C4-2B (cell line): ENCODE data around the gene FUNDC2.

ENCODE experiments used
- H3K27ac ChIP-seq: fragments of 450-650 bp; 2 replicates; pipeline ENCODE4 v1.5.1; 2017
- ZFX ChIP-seq: fragments of 450-650 bp; IDR thresholded peaks from 2 replicates; pipeline ENCODE4 v1.6.1; 2017
- TF ChIP-seq, protein P1 (sequence below): fragments of 450-650 bp; conservative IDR thresholded peaks from 2 replicates; pipeline ENCODE4 v1.5.1; 2017; ENCODE audit warnings: mild to moderate bottlenecking

FUNDC2 gene, protein sequence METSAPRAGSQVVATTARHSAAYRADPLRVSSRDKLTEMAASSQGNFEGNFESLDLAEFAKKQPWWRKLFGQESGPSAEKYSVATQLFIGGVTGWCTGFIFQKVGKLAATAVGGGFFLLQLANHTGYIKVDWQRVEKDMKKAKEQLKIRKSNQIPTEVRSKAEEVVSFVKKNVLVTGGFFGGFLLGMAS

DNA sequence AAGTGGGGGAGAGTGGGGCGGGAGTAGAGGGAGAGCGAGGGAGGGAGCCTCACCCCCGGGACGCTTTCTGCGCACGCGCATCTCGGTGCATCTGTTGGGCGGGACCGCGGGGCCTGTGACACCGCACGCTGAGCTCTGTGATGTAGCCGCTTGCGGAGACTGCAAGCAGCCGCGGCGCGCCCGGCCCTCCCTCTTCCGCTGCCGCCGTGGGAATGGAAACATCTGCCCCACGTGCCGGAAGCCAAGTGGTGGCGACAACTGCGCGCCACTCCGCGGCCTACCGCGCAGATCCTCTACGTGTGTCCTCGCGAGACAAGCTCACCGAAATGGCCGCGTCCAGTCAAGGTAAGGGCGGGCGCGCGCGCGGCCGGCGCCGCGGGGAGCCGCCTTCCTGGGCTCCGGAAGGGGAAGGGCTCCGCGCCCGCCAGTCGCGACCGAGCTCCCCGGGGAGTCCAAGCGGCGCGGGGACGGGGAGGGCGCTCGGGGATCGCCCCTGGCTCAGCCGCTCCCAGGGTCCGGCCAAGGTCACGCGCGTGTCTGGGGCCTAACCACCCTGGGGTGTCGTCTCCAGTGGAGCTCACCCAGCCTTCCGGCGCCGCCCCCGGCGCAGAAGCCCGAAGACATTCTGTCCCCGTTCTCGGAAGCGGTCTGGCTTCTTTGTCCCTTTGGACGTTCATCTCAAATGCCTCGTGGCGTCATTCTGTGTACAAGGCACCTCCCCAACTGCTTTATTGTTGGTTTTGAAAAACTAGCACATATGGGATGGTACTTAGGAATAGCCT, at the start of gene FUNDC2:
FUNDC2 (plus strand) TSS at position 118 of the 782 bp plus-strand sequence; CDS start at position 213, 95 bp downstream.
- TF ChIP-seq ZFX = peak; percentile 41
- TF ChIP-seq, protein P1, sequence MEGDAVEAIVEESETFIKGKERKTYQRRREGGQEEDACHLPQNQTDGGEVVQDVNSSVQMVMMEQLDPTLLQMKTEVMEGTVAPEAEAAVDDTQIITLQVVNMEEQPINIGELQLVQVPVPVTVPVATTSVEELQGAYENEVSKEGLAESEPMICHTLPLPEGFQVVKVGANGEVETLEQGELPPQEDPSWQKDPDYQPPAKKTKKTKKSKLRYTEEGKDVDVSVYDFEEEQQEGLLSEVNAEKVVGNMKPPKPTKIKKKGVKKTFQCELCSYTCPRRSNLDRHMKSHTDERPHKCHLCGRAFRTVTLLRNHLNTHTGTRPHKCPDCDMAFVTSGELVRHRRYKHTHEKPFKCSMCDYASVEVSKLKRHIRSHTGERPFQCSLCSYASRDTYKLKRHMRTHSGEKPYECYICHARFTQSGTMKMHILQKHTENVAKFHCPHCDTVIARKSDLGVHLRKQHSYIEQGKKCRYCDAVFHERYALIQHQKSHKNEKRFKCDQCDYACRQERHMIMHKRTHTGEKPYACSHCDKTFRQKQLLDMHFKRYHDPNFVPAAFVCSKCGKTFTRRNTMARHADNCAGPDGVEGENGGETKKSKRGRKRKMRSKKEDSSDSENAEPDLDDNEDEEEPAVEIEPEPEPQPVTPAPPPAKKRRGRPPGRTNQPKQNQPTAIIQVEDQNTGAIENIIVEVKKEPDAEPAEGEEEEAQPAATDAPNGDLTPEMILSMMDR = no peak

DNA sequence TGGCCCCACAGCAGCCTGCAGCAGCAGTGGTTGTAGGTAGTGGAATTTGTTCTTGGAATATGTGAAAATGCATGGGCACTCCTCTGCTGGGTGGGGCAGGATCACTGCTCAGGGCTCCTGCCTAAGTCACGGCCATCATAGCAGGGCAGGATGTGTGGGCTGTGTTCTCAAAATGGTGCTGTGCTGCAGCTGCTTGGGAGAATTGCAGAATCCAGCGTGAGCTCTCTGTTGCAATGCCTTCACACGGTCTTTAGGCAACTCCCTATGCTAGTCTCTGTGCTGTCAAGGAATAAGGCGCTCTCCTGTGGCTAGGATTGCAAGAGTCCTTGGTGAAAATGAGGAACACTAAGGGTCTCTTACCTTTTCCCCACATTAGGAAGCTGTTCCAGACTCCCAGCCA, 47.0 kb upstream of the FUNDC2 start:
- no peak for TF ChIP-seq ZFX
- TF ChIP-seq, protein P1 = no peak

More for the DNA sequence above, at the start of gene FUNDC2:
- peak within 1 kb of the TSS; percentile 96 for H3K27ac ChIP-seq

DNA sequence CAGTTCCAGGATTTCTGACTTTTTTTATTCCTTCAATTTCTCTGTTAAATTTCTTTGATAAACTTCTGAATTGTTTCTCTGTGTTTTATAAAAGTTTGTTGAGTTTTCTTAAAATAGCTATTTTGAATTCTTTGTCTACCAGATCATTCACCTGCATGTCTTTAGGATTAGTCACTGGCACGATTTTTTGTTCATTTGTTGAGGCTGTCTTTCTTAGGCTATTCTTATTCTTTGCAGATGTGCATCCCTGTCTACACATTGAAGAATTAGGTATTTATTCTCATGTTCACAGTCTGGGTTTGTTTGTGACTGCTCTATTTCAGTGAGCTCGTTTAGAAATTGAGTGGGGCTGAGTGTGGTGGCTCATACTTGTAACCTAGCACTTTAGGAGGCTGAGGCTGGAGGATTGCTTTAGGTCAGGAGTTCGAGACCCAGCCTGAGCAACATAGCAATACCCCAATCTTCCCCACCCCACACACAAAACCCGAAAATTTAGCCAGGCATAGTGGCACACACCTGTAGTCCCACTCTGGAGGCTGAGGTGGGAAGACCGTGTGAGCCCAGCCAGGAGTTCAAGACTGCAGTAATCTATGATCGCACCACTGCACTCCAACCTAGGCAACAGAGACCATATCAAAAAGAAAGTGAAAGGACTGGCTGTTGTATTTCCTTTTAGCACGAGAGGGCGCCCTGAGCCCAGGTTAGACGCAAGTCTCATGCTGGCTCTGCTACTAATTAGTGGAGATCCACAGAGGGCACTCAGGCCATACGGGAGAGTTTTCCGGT, 46.1 kb upstream of the FUNDC2 start:
- TF ChIP-seq, protein P1 = peak; percentile 71
- no peak for TF ChIP-seq ZFX
- no peak overlapping the region for H3K27ac ChIP-seq

More for the DNA sequence above, 47.0 kb upstream of the FUNDC2 start:
- H3K27ac ChIP-seq = no peak overlapping the region

DNA sequence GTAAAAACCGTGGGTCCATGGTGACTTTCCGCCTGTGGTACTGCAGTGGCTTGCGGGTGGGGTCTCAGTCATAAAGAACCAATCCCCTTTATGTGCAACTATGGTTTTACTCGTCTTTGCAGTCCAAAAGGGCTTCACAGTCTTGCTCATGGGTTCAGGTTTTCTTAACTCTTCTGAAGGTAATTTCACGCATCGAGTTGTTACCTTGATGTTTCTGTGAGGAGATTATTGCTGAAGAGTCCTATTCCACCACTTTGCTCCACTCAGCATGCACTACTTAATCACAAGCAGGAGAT, 45.6 kb upstream of the FUNDC2 start:
- no peak overlapping the region for H3K27ac ChIP-seq
- TF ChIP-seq, protein P1 = peak; percentile 44
- no peak for TF ChIP-seq ZFX

DNA sequence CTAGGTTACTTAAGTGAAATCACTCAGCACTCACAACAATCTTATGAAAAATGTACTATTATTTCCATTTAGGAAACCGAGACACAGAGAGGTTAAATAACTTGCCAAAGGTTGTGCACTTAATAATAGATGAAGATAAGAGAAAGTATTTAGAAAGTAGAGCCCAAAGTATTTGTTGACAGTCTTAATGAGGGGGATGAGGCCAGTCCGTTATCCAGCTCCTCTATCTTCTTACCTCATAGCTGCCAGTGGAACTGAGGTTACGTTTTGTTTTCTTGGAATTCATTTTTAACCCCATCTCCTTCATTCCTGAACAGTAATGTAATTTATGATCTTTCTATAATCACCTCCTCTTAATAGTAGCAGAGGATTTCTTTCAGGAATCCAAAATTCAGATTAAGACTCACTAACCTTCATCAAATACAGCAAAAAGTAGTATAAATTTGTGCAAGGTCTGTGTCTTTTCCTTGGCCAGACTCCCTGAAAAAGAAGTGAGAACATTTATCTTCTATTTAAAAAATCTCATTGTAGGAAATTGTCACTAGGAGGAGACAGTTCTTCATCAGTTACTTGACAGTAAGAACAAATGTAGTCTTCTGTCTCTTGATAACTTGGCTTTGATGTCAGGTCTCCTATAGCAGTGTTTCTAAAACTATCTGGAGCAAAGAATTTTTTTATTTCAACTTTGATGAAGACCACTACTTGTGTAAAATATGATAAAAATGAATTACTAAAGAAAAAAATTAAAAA, 39.6 kb upstream of the FUNDC2 start:
- TF ChIP-seq, protein P1 = peak; percentile 20
- TF ChIP-seq ZFX = no peak
- H3K27ac ChIP-seq = no peak overlapping the region

DNA sequence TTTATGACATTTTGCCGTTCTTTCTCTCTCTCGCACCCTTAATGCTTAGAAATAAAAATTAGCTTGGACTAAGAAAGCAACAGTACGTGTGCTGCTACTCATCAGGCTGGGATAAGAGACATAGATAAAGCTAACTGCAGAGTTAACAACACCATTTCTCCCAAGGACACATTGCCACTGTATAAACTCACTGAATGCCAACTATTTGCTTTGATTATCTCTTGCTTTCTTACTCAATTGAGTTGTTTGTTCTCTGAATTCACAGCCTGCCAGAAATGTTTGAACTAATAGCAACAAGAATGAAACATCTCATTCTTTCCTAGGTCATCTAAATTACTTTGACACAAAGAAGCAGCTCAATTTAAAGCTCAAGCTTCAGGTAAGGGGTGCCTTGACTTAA, 38.7 kb upstream of the FUNDC2 start:
- TF ChIP-seq, protein P1 = no peak
- no peak for TF ChIP-seq ZFX

More for the DNA sequence above, 38.7 kb upstream of the FUNDC2 start:
- no peak overlapping the region for H3K27ac ChIP-seq
